Superior temporal gyrus (tissue), 1 donor: ENCODE measurements around the gene RAB40AL.
"Not testable (repeated sequence)": the region's sequence is repeated elsewhere in the genome, so short reads cannot be mapped to it uniquely, and the experiment has no call there.

Experiments
- DNase-seq: peaks from one replicate; pipeline ENCODE4 v3.0.0-alpha.2; 2016; ENCODE audit errors: extremely low spot score

RAB40AL gene

GRCh38 chrX:102936972-102937371 is at the start of gene RAB40AL:
Gene RAB40AL (plus strand): TSS chrX:102937272. CDS start chrX:102937319, 47 bp downstream.
- not testable (repeated sequence) for DNase-seq

- no peak for DNase-seq
These were observed 49.4 kb upstream of the RAB40AL start for GRCh38 chrX:102887687-102888086.

- no peak for DNase-seq
These were observed 45.0 kb upstream of the RAB40AL start for GRCh38 chrX:102892103-102892502.

GRCh38 chrX:102899940-102900916 is 36.8 kb upstream of the RAB40AL start:
- peak; percentile 76 for DNase-seq

- DNase-seq: no peak
These were observed 34.7 kb upstream of the RAB40AL start for GRCh38 chrX:102902355-102902754.

GRCh38 chrX:102930990-102931756 is 5.9 kb upstream of the RAB40AL start:
- no peak for DNase-seq

GRCh38 chrX:102934624-102935023 is 2.4 kb upstream of the RAB40AL start:
- peak; percentile 19 for DNase-seq

GRCh38 chrX:102950908-102951866 is 14.1 kb downstream of the RAB40AL start:
- DNase-seq: peak; percentile 80

GRCh38 chrX:102957751-102958150 is 20.7 kb downstream of the RAB40AL start:
- DNase-seq: no peak

- no peak for DNase-seq
These were observed 21.7 kb downstream of the RAB40AL start for GRCh38 chrX:102958794-102959193.

GRCh38 chrX:102959471-102959870 is 22.4 kb downstream of the RAB40AL start:
- no peak for DNase-seq

GRCh38 chrX:102963955-102964354 is 26.9 kb downstream of the RAB40AL start:
- DNase-seq: no peak

GRCh38 chrX:102964940-102965339 is 27.9 kb downstream of the RAB40AL start:
- DNase-seq: no peak

- no peak for DNase-seq
These were observed 29.6 kb downstream of the RAB40AL start for GRCh38 chrX:102966701-102967100.

- no peak for DNase-seq
These were observed 31.1 kb downstream of the RAB40AL start for GRCh38 chrX:102968216-102968615.

- DNase-seq: not testable (repeated sequence)
These were observed 34.5 kb downstream of the RAB40AL start for GRCh38 chrX:102971536-102971935.

GRCh38 chrX:102975016-102975415 is 37.9 kb downstream of the RAB40AL start:
- no peak for DNase-seq

GRCh38 chrX:102976286-102976685 is 39.2 kb downstream of the RAB40AL start:
- no peak for DNase-seq

GRCh38 chrX:102976793-102977495 is 39.9 kb downstream of the RAB40AL start:
- no peak for DNase-seq

- no peak for DNase-seq
These were observed 41.5 kb downstream of the RAB40AL start for GRCh38 chrX:102978594-102978993.

GRCh38 chrX:102979536-102979935 is 42.5 kb downstream of the RAB40AL start:
- DNase-seq: no peak
